ENCODE results near the gene SERTM1. TPM values are rescaled to one million over a fixed set of nuclear protein-coding genes. Genes with fewer than 3 reads are reported as not detected.

Gene SERTM1
- total RNA-seq = under 0.01 and 0.44 TPM in 2 replicates

GRCh38 chr13:36673838-36674326 lies at the start of gene SERTM1:
TSS of gene SERTM1 (plus strand) at chr13:36674020. CDS start at chr13:36695079, 21,059 bp downstream.

Other genes starting within 250 kb of the SERTM1 start
- gene CCNA1, start 241.5 kb upstream of the SERTM1 start, total RNA-seq = 1.6 and 9.0 TPM in 2 replicates
- gene RFXAP, start 145.2 kb downstream of the SERTM1 start, total RNA-seq = 1.1 and 2.6 TPM in 2 replicates
- 2.3 and 9.6 TPM in 2 replicates for gene SMAD9, start 246.2 kb downstream of the SERTM1 start, total RNA-seq

Measured in bladder microvascular endothelial cell (primary cell).